Pancreas (tissue), 10 donors: ENCODE measurements around the gene FAM186B. TPM values are rescaled to one million over a fixed set of nuclear protein-coding genes. Genes with fewer than 3 reads are reported as not detected.
"Not testable (repeated sequence)": the region's sequence is repeated elsewhere in the genome, so short reads cannot be mapped to it uniquely, and the experiment has no call there.

Source experiments
- ATAC-seq, 4 donors: fragments of 200-7000 bp; cut with Tn5 transposase; one replicate each; pipeline versions ENCODE4 v1.8.0 to v1.9.1; 2020; ENCODE audit warnings: mild to moderate bottlenecking in 4 of 4, moderate library complexity in 4 of 4
- DNase-seq, 6 donors: peaks; one replicate each; pipeline ENCODE4 v3.0.0-alpha.2; 2020
- FAIRE-seq: peaks from 2 replicates; lab custom pipeline; 2012; peaks lifted over from hg19 to GRCh38; lab: Jason Lieb, UNC
- H3K27ac ChIP-seq, 4 donors: fragments of 200-600 bp; sonication (generic); 1 replicate in 3 of 4; 2 replicates in 1 of 4; pipeline versions ENCODE4 v1.5.0 to v1.8.0; 2020
- H3K27me3 ChIP-seq, 4 donors: fragments of 200-600 bp; one replicate each; pipeline ENCODE4 v1.8.0; 2021
- H3K36me3 ChIP-seq, 3 donors: fragments of 200-600 bp; sonication (generic) in 1 of 3; one replicate each; pipeline versions ENCODE4 v1.5.0 to v1.8.0; 2020 to 2021
- H3K4me1 ChIP-seq, 3 donors: fragments of 200-600 bp; one replicate each; pipeline ENCODE4 v1.8.0; 2021
- H3K4me3 ChIP-seq, 4 donors: fragments of 200-600 bp; sonication (generic) in 2 of 4; one replicate each; pipeline versions ENCODE4 v1.5.0 to v1.8.0; 2020 to 2021
- H3K9me3 ChIP-seq, 4 donors: fragments of 200-600 bp; one replicate each; pipeline ENCODE4 v1.8.0; 2021
- CTCF ChIP-seq, 4 donors: fragments of 200-600 bp; sonication (generic) in 3 of 4; IDR thresholded peaks; one replicate each; pipeline versions ENCODE4 v1.5.0 to v1.8.0; 2021; ENCODE audit warnings: antibody characterized with exemption in 4 of 4
- WGBS, 2 donors: extraction: QIAGEN DNeasy Blood & Tissue Kit; methylation state at CpG; one replicate each; pipeline ENCODE4 v1.1.7; 2013; 5-methylcytosine and 5-hydroxymethylcytosine counted together
- intact Hi-C, 3 donors: fragments of 100-400 bp; cut with DNase I; formaldehyde crosslinking; loops; one replicate each; pipeline versions ENCODE4 v1.11.1 to v1.14.2; 2022
- polyA plus RNA-seq, 2 donors: library from polyadenylated mRNA; stranded (reverse); fragments of 200-250 nt; gene quantifications; one replicate each; pipeline ENCODE4 v1.2.3, GENCODE V29; 2013
- total RNA-seq, 6 donors: library from RNA; stranded (reverse); fragmentation: NEBNext Ultra II Directional in 4 of 6; extraction: Animal tissue kit (Norgen Biotek cat#: 25700) in 4 of 6; gene quantifications; one replicate each; pipeline versions ENCODE4 v1.2.1 to v1.2.4, GENCODE V29; 2021 to 2023
- donor health status: healthy with polysubstance abuse.
- donor health status: DM: no; HTN: no; CAD: no; lungs with moderate emphysema.
- donor health status: DM: no; HTN: no; CAD: no.
- donor health status: control.
- donor health status: control.
- donor health status: Bipolar disorder and iron deficiency.
- donor health status: DM: yes; HTN: yes; CAD: no.
- donor health status: DM: no; HTN: no; CAD: no.
- donor health status: DM: no; HTN: no; CAD: no.
- donor health status: DM: yes; HTN: yes; CAD: no.

FAM186B gene
- total and polyA plus RNA-seq, 8 donors = 0.49 to 1.7 (median 0.74) TPM

GRCh38 chr12:49619286-49619685 is 13.8 kb upstream of the FAM186B start:
- 86 to 88% methylated on average over 3 of the region's 3 CpGs for WGBS, 2 donors
- Histone ChIP-seq H3K4me1 (peaks cover 0 to 8% (median 4%) of the 10 kb centered on the region in 3 donors), H3K36me3 (no peaks in the 10 kb centered on the region), H3K4me3 (no peak overlapping the region), H3K27me3 (no peaks in the 10 kb centered on the region), H3K9me3 (no peaks in the 10 kb centered on the region), H3K27ac (no peak overlapping the region)
- intact Hi-C loops = no loop called here
- DNase-seq (no peak), FAIRE-seq (no peak), ATAC-seq (no peak)
- no peak for TF ChIP-seq CTCF (IDR thresholded peaks at IDR 0.05)

GRCh38 chr12:49618576-49618975 is 13.1 kb upstream of the FAM186B start:
- H3K9me3 ChIP-seq = no peaks in the 10 kb centered on the region
- H3K27me3 ChIP-seq = no peaks in the 10 kb centered on the region
- no peak for TF ChIP-seq CTCF (IDR thresholded peaks at IDR 0.05)
- FAIRE-seq (no peak), DNase-seq (no peak), ATAC-seq (no peak)
- peaks cover 0 to 8% (median 4%) of the 10 kb centered on the region in 3 donors for H3K4me1 ChIP-seq
- H3K36me3 ChIP-seq = no peaks in the 10 kb centered on the region
- 62 to 68% methylated on average over 1 of the region's 1 CpG for WGBS, 2 donors
- H3K27ac ChIP-seq = no peak overlapping the region
- no peak overlapping the region for H3K4me3 ChIP-seq
- intact Hi-C loops = no loop called here

- Histone ChIP-seq H3K9me3 (no peaks in the 10 kb centered on the region), H3K27ac (no peak overlapping the region), H3K36me3 (no peaks in the 10 kb centered on the region), H3K27me3 (no peaks in the 10 kb centered on the region), H3K4me1 (peaks cover 0 to 4% (median 4%) of the 10 kb centered on the region in 3 donors), H3K4me3 (no peak overlapping the region)
- FAIRE-seq = no peak
- no peak for TF ChIP-seq CTCF (IDR thresholded peaks at IDR 0.05)
- no peak for DNase-seq
- 72 to 80% methylated on average over 5 of the region's 5 CpGs for WGBS, 2 donors
- intact Hi-C loops = no loop called here
- no peak for ATAC-seq
Observed at GRCh38 chr12:49616533-49617219, 11.2 kb upstream of the FAM186B start.

GRCh38 chr12:49615725-49616124 is 10.3 kb upstream of the FAM186B start:
- no peak overlapping the region for H3K27ac ChIP-seq
- intact Hi-C loops = no loop called here
- WGBS, 2 donors = 95 to 100% methylated on average over 6 to 7 of the region's 7 CpGs
- no peaks in the 10 kb centered on the region for H3K4me1 ChIP-seq
- ATAC-seq = no peak
- H3K9me3 ChIP-seq = no peaks in the 10 kb centered on the region
- no peaks in the 10 kb centered on the region for H3K36me3 ChIP-seq
- no peak for TF ChIP-seq CTCF (IDR thresholded peaks at IDR 0.05)
- H3K27me3 ChIP-seq = no peaks in the 10 kb centered on the region
- no peak for FAIRE-seq
- H3K4me3 ChIP-seq = no peak overlapping the region
- DNase-seq = no peak

GRCh38 chr12:49612210-49612609 is 6.8 kb upstream of the FAM186B start:
- peaks cover 0 to 2% (median 0%) of the 10 kb centered on the region in 3 donors for H3K4me1 ChIP-seq
- no peak overlapping the region for H3K4me3 ChIP-seq
- no peak for DNase-seq
- no peak for ATAC-seq
- no peaks in the 10 kb centered on the region for H3K27me3 ChIP-seq
- no peaks in the 10 kb centered on the region for H3K9me3 ChIP-seq
- intact Hi-C loops = no loop called here
- no peaks in the 10 kb centered on the region for H3K36me3 ChIP-seq
- TF ChIP-seq CTCF (IDR thresholded peaks at IDR 0.05) = no peak
- FAIRE-seq = no peak
- H3K27ac ChIP-seq = no peak overlapping the region

- H3K4me3 ChIP-seq, ATAC-seq, H3K36me3 ChIP-seq, H3K27ac ChIP-seq, H3K9me3 ChIP-seq, H3K27me3 ChIP-seq, DNase-seq, intact Hi-C loops, H3K4me1 ChIP-seq, FAIRE-seq: not testable (repeated sequence)
- whole genome bisulfite sequencing, 2 donors = 90 to 97% methylated on average over 4 of the region's 4 CpGs
Observed at GRCh38 chr12:49610785-49611184, 5.3 kb upstream of the FAM186B start.
